Measurements from ENCODE around the gene DCBLD2. TPM values are rescaled to one million over a fixed set of nuclear protein-coding genes. Genes with fewer than 3 reads are reported as not detected.

DCBLD2 gene
- polyA plus RNA-seq, 3 donors = 2.8 to 7.8 (median 6.0) TPM

GRCh38 chr3:98782824-98783500, 118.5 kb downstream of the DCBLD2 start:
- 83 to 93% (median 86%) methylated on average over 8 of the region's 8 CpGs for WGBS, 3 donors
- H3K27ac ChIP-seq (ENCODE audit: low read depth, low read length) = no peak overlapping the region

GRCh38 chr3:98780343-98780742, 121.2 kb downstream of the DCBLD2 start:
- WGBS, 3 donors = 80 to 91% (median 80%) methylated on average over 2 of the region's 2 CpGs
- H3K27ac ChIP-seq (ENCODE audit: low read depth, low read length) = no peak overlapping the region

- H3K27ac ChIP-seq (ENCODE audit: low read depth, low read length) = no peak overlapping the region
- WGBS, 3 donors = 53 to 71% (median 58%) methylated on average over 4 of the region's 4 CpGs
Observed at GRCh38 chr3:98779541-98780335, 121.8 kb downstream of the DCBLD2 start.

- no peak overlapping the region for H3K27ac ChIP-seq (ENCODE audit: low read depth, low read length)
- 21 to 25% (median 23%) methylated on average over 5 of the region's 5 CpGs for WGBS, 3 donors
Observed at GRCh38 chr3:98778852-98779413, 122.6 kb downstream of the DCBLD2 start.

GRCh38 chr3:98778383-98778782, 123.1 kb downstream of the DCBLD2 start:
- 53 to 67% (median 65%) methylated on average over 5 of the region's 5 CpGs for WGBS, 3 donors
- H3K27ac ChIP-seq (ENCODE audit: low read depth, low read length) = no peak overlapping the region

- H3K27ac ChIP-seq (ENCODE audit: low read depth, low read length) = no peak overlapping the region
Observed at GRCh38 chr3:98777801-98778220, 123.7 kb downstream of the DCBLD2 start.

GRCh38 chr3:98777286-98777685, 124.2 kb downstream of the DCBLD2 start:
- H3K27ac ChIP-seq (ENCODE audit: low read depth, low read length) = no peak overlapping the region
- 36 to 97% (median 86%) methylated on average over 2 of the region's 2 CpGs for WGBS, 3 donors

- no peak overlapping the region for H3K27ac ChIP-seq (ENCODE audit: low read depth, low read length)
Observed at GRCh38 chr3:98776140-98776493, 125.4 kb downstream of the DCBLD2 start.

- 53 to 92% (median 88%) methylated on average over 3 of the region's 3 CpGs for WGBS, 3 donors
- H3K27ac ChIP-seq (ENCODE audit: low read depth, low read length) = no peak overlapping the region
Observed at GRCh38 chr3:98775459-98776139, 125.9 kb downstream of the DCBLD2 start.

GRCh38 chr3:98772022-98772421, 129.5 kb downstream of the DCBLD2 start:
- H3K27ac ChIP-seq (ENCODE audit: low read depth, low read length) = no peak overlapping the region
- 73 to 89% (median 89%) methylated on average over 2 of the region's 2 CpGs for WGBS, 3 donors

- no peak overlapping the region for H3K27ac ChIP-seq (ENCODE audit: low read depth, low read length)
- 49 to 74% (median 72%) methylated on average over 8 of the region's 8 CpGs for WGBS, 3 donors
Observed at GRCh38 chr3:98770261-98771039, 131.0 kb downstream of the DCBLD2 start.

- H3K27ac ChIP-seq (ENCODE audit: low read depth, low read length) = no peak overlapping the region
Observed at GRCh38 chr3:98769448-98769847, 132.0 kb downstream of the DCBLD2 start.

GRCh38 chr3:98768961-98769360, 132.5 kb downstream of the DCBLD2 start:
- no peak overlapping the region for H3K27ac ChIP-seq (ENCODE audit: low read depth, low read length)
- WGBS, 3 donors = 46 to 60% (median 59%) methylated on average over 2 of the region's 2 CpGs

GRCh38 chr3:98766924-98767323, 134.6 kb downstream of the DCBLD2 start:
- no peak overlapping the region for H3K27ac ChIP-seq (ENCODE audit: low read depth, low read length)

GRCh38 chr3:98765721-98766120, 135.8 kb downstream of the DCBLD2 start:
- no peak overlapping the region for H3K27ac ChIP-seq (ENCODE audit: low read depth, low read length)
- WGBS, 3 donors = 46 to 81% (median 53%) methylated on average over 4 of the region's 4 CpGs

- H3K27ac ChIP-seq (ENCODE audit: low read depth, low read length) = no peak overlapping the region
- WGBS, 3 donors = 24 to 44% (median 34%) methylated on average over 4 of the region's 4 CpGs
Observed at GRCh38 chr3:98764472-98764884, 137.0 kb downstream of the DCBLD2 start.

- 29 to 52% (median 30%) methylated on average over 5 of the region's 5 CpGs for WGBS, 3 donors
Observed at GRCh38 chr3:98763819-98764418, 137.6 kb downstream of the DCBLD2 start.

GRCh38 chr3:98763076-98763475, 138.4 kb downstream of the DCBLD2 start, which contains the start of gene ST3GAL6:
Gene ST3GAL6 (plus strand): TSS chr3:98763340. CDS start chr3:98768441, 5,101 bp downstream.
- H3K27ac ChIP-seq (ENCODE audit: low read depth, low read length) = no peak within 1 kb of the TSS
- 21 to 56% (median 27%) methylated on average over 1 of the region's 1 CpG for WGBS, 3 donors

More at GRCh38 chr3:98763819-98764418, 137.6 kb downstream of the DCBLD2 start:
- H3K27ac ChIP-seq (ENCODE audit: low read depth, low read length) = no peak overlapping the region
